ENCODE data around the gene CSNK1G2. TPM values are rescaled to one million over a fixed set of nuclear protein-coding genes. Genes with fewer than 3 reads are reported as not detected.

The CSNK1G2 gene
- total RNA-seq, 4 donors from 2014 or later, result 54.5 to 250 (median 103) TPM

DNA sequence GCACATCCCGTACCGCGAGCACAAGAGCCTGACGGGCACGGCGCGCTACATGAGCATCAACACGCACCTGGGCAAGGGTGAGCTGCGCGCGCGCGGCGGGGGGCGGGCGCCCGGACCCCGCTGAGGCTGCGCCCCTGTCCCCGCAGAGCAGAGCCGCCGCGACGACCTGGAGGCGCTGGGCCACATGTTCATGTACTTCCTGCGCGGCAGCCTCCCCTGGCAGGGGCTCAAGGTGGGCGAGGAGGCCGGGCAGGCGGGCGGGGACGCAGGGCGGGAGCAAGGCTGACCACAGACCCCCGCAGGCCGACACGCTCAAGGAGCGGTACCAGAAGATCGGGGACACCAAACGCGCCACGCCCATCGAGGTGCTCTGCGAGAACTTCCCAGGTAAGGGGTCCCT, 38.0 kb downstream of the CSNK1G2 start:
- Histone ChIP-seq H3K36me3 (peaks cover 0 to 79% (median 0%) of the 10 kb centered on the region in 3 donors), H3K4me1 (no peaks in the 10 kb centered on the region), H3K4me3 (no peak overlapping the region), H3K9me3 (no peaks in the 10 kb centered on the region), H3K27ac (no peak overlapping the region), H3K27me3 (no peaks in the 10 kb centered on the region)
- no peak for DNase-seq
- no peak for TF ChIP-seq POLR2A (IDR thresholded peaks at IDR 0.05)
- TF ChIP-seq CTCF (IDR thresholded peaks at IDR 0.05), result no peak

GRCh38 chr19:1979642-1980041, 38.7 kb downstream of the CSNK1G2 start:
- Histone ChIP-seq H3K4me1 (no peaks in the 10 kb centered on the region), H3K4me3 (no peak overlapping the region), H3K36me3 (peaks cover 0 to 78% (median 0%) of the 10 kb centered on the region in 3 donors), H3K27me3 (no peaks in the 10 kb centered on the region), H3K27ac (no peak overlapping the region), H3K9me3 (no peaks in the 10 kb centered on the region)
- TF ChIP-seq POLR2A (IDR thresholded peaks at IDR 0.05), result no peak
- no peak for TF ChIP-seq CTCF (IDR thresholded peaks at IDR 0.05)
- DNase-seq, result no peak

GRCh38 chr19:1980091-1980808, 39.3 kb downstream of the CSNK1G2 start:
- Histone ChIP-seq H3K4me3 (no peak overlapping the region), H3K27me3 (no peaks in the 10 kb centered on the region), H3K4me1 (no peaks in the 10 kb centered on the region), H3K36me3 (peaks cover 0 to 78% (median 0%) of the 10 kb centered on the region in 3 donors), H3K9me3 (no peaks in the 10 kb centered on the region), H3K27ac (no peak overlapping the region)
- TF ChIP-seq POLR2A (IDR thresholded peaks at IDR 0.05), result no peak
- no peak for TF ChIP-seq CTCF (IDR thresholded peaks at IDR 0.05)
- no peak for DNase-seq

DNA sequence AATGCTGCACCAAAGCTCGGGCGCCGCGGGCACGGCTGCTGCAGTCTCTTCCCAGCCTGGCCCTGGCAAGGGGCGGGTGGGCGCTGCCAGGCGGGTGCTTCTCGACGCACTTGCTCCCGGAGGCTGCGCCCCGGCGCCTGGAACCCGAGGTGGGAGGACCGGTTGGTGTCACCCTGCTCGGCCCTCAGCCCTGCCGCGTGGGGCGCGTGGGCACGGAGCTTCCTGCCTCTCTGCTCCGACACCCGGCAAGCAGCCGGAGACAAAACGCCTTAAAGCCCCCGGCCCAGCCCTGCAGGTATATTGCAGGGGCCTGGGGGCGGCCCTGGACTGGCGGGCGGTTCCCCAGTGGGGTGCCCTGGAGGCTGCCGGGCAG, 39.8 kb downstream of the CSNK1G2 start:
- DNase-seq, result no peak
- H3K27me3 ChIP-seq, result no peaks in the 10 kb centered on the region
- H3K4me3 ChIP-seq, result no peak overlapping the region
- TF ChIP-seq CTCF (IDR thresholded peaks at IDR 0.05) (no peak), POLR2A (IDR thresholded peaks at IDR 0.05) (no peak)
- peaks cover 0 to 78% (median 0%) of the 10 kb centered on the region in 3 donors for H3K36me3 ChIP-seq
- no peak overlapping the region for H3K27ac ChIP-seq
- H3K4me1 ChIP-seq, result no peaks in the 10 kb centered on the region
- no peaks in the 10 kb centered on the region for H3K9me3 ChIP-seq

DNA sequence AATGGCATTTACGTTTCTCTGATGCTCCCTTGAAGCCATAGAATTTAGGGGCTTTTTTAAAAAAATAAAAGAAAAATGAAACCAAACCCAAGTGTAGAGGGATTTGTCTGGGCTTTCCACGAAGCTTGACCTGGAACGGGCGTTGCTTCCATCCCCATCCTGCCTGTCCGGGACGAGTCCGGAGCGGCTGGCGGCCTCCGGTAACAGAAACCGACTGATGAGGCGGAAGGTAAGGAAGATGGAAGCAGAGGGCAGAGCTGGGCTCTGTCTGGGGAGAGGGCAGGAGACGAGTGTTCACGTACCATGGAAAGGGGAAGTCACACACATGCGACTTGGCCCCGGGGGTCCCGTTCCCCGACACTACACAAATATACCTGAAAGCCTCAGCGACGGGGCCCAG, 40.3 kb downstream of the CSNK1G2 start:
- no peak for TF ChIP-seq POLR2A (IDR thresholded peaks at IDR 0.05)
- no peak for TF ChIP-seq CTCF (IDR thresholded peaks at IDR 0.05)
- Histone ChIP-seq H3K27me3 (no peaks in the 10 kb centered on the region), H3K27ac (no peak overlapping the region), H3K4me3 (no peak overlapping the region), H3K9me3 (no peaks in the 10 kb centered on the region), H3K4me1 (no peaks in the 10 kb centered on the region), H3K36me3 (peaks cover 0 to 78% (median 0%) of the 10 kb centered on the region in 3 donors)
- no peak for DNase-seq

Measured in Peyer's patch (tissue), 4 donors.